IMR-90 (cell line): Measurements from ENCODE around the gene SNTG2. TPM values are rescaled to one million over a fixed set of nuclear protein-coding genes. Genes with fewer than 3 reads are reported as not detected.

Source experiments
- ATAC-seq: fragments of 200-7000 bp; cut with Tn5 transposase; 2 replicates; pipeline ENCODE4 v1.9.1; 2020; ENCODE audit warnings: low read depth, mild to moderate bottlenecking, moderate library complexity
- BruUV-seq: library from RNA; stranded (reverse); fragments of 400-500 nt; replicated peaks from 2 replicates; lab custom pipeline; 2021; lab: Mats Ljungman, UMichigan
- CTCF ChIA-PET: fragments of 300-600 bp; formaldehyde crosslinking; extraction: SDS; loops from one replicate; lab custom pipeline; 2021; ENCODE audit warnings: antibody characterized with exemption; lab: Yijun Ruan, JAX
- POLR2A ChIA-PET: fragments of 300-600 bp; sonication (Branson Sonifier 250); formaldehyde crosslinking; loops from one replicate; lab custom pipeline; 2022; ENCODE audit warnings: antibody characterized with exemption; ENCODE audit not compliant: unreplicated experiment; lab: Charles Lee
- DNase-seq: peaks from one replicate; pipeline ENCODE4 v3.0.0; 2013
- H2AFZ ChIP-seq: replicated peaks from 2 replicates; pipeline ENCODE3; 2013; ENCODE audit warnings: low read length, mild to moderate bottlenecking; ENCODE audit not compliant: poor library complexity
- H2AK5ac ChIP-seq: 2 replicates; pipeline ENCODE4 v1.6.1; 2013; ENCODE audit warnings: low read depth, low read length, inconsistent platforms
- H2AK9ac ChIP-seq: replicated peaks from 2 replicates; pipeline ENCODE3; 2013; ENCODE audit warnings: mild to moderate bottlenecking, low read depth, low read length, moderate library complexity; ENCODE audit not compliant: poor library complexity
- H2BK120ac ChIP-seq: 2 replicates; pipeline ENCODE4 v1.6.1; 2013; ENCODE audit warnings: low read depth, low read length, inconsistent platforms
- H2BK15ac ChIP-seq: 3 replicates; pipeline ENCODE4 v1.6.1; 2013; ENCODE audit warnings: low read depth, low read length, inconsistent platforms
- H2BK20ac ChIP-seq: 2 replicates; pipeline ENCODE4 v1.6.1; 2013; ENCODE audit warnings: low read depth, mild to moderate bottlenecking, inconsistent platforms, low read length, moderate library complexity
- H2BK5ac ChIP-seq: 2 replicates; pipeline ENCODE4 v1.6.1; 2013; ENCODE audit warnings: mild to moderate bottlenecking, low read depth, low read length, inconsistent platforms; ENCODE audit not compliant: poor library complexity, severe bottlenecking
- H3K14ac ChIP-seq: replicated peaks from 2 replicates; pipeline ENCODE4 v1.6.1; 2013; ENCODE audit warnings: low read depth, low read length, inconsistent platforms
- H3K18ac ChIP-seq: 2 replicates; pipeline ENCODE4 v1.6.1; 2013; ENCODE audit warnings: low read depth, low read length, control low read depth
- H3K23ac ChIP-seq: 2 replicates; pipeline ENCODE4 v1.6.1; 2013; ENCODE audit warnings: low read depth, low read length, inconsistent platforms
- H3K27ac ChIP-seq: 2 replicates; pipeline ENCODE4 v1.5.1; 2013; ENCODE audit warnings: mild to moderate bottlenecking, control low read depth, low read length; ENCODE audit not compliant: insufficient read depth
- H3K27me3 ChIP-seq: 2 replicates; pipeline ENCODE4 v1.6.1; 2013; ENCODE audit warnings: low read length; ENCODE audit not compliant: control insufficient read depth, insufficient read depth
- H3K36me3 ChIP-seq: 2 replicates; pipeline ENCODE4 v1.6.1; 2013; ENCODE audit warnings: low read length, mixed read lengths; ENCODE audit not compliant: control insufficient read depth, insufficient read depth
- H3K4ac ChIP-seq: 2 replicates; pipeline ENCODE4 v1.6.1; 2013; ENCODE audit warnings: low read depth, low read length, inconsistent platforms
- H3K4me1 ChIP-seq: 2 replicates; pipeline ENCODE4 v1.6.1; 2013; ENCODE audit warnings: low read length, mixed read lengths; ENCODE audit not compliant: control insufficient read depth, insufficient read depth
- H3K4me2 ChIP-seq: 2 replicates; pipeline ENCODE4 v1.6.1; 2013; ENCODE audit warnings: low read depth, mild to moderate bottlenecking, control low read depth, low read length, moderate library complexity
- H3K4me3 ChIP-seq: 2 replicates; pipeline ENCODE4 v1.5.1; 2013; ENCODE audit warnings: low read depth, mild to moderate bottlenecking, control low read depth, low read length, moderate library complexity; ENCODE audit not compliant: insufficient read depth
- H3K56ac ChIP-seq: 2 replicates; pipeline ENCODE4 v1.6.1; 2013; ENCODE audit warnings: low read length, inconsistent platforms; ENCODE audit not compliant: insufficient read depth; ENCODE audit errors: extremely low read depth
- H3K79me1 ChIP-seq, 2 experiments: 2 replicates each; pipeline ENCODE4 v1.6.1; 2013; ENCODE audit warnings: low read length in 2 of 2, inconsistent platforms in 1 of 2, low read depth in 1 of 2
- H3K9ac ChIP-seq: 2 replicates; pipeline ENCODE4 v1.6.1; 2013; ENCODE audit warnings: low read depth, low read length, control low read depth
- H3K9me1 ChIP-seq: 2 replicates; pipeline ENCODE4 v1.6.1; 2013; ENCODE audit warnings: low read length, inconsistent platforms; ENCODE audit not compliant: insufficient read depth
- H3K9me3 ChIP-seq: 2 replicates; pipeline ENCODE4 v1.6.1; 2013; ENCODE audit warnings: low read length; ENCODE audit not compliant: control insufficient read depth, insufficient read depth
- H4K20me1 ChIP-seq: 2 replicates; pipeline ENCODE4 v1.6.1; 2013; ENCODE audit warnings: low read length, inconsistent platforms; ENCODE audit not compliant: insufficient read depth
- H4K5ac ChIP-seq: 2 replicates; pipeline ENCODE4 v1.6.1; 2013; ENCODE audit warnings: mild to moderate bottlenecking, low read depth, low read length, control low read depth
- H4K8ac ChIP-seq, 2 experiments: 2 replicates each; pipeline ENCODE4 v1.6.1; 2013; ENCODE audit warnings: low read depth in 2 of 2, low read length in 2 of 2, control low read depth in 1 of 2, inconsistent platforms in 1 of 2
- H4K91ac ChIP-seq: 2 replicates; pipeline ENCODE4 v1.6.1; 2013; ENCODE audit warnings: low read depth, low read length, inconsistent platforms; ENCODE audit not compliant: insufficient read depth
- BHLHE40 ChIP-seq: fragments of 150-350 bp; IDR thresholded peaks from 2 replicates; pipeline ENCODE4 v1.6.1; 2016; ENCODE audit warnings: mild to moderate bottlenecking, low read depth, low read length
- CTCF ChIP-seq: conservative IDR thresholded peaks from 2 replicates; pipeline ENCODE4 v1.5.1; 2012; ENCODE audit warnings: mild to moderate bottlenecking, low read depth, low read length, improper control_type of control experiment
- POLR2A ChIP-seq: IDR thresholded peaks from 2 replicates; pipeline ENCODE4 v1.6.1; 2012; ENCODE audit warnings: mild to moderate bottlenecking, low read depth, low read length
- WGBS, 2 experiments: methylation state at CpG; one replicate each; pipeline versions ENCODE4 v1.1.5 to v1.1.7; 2013; ENCODE audit warnings: missing lambda C conversion rate in 2 of 2; ENCODE audit not compliant: insufficient read length in 1 of 2; ENCODE audit errors: extremely low coverage in 2 of 2; 5-methylcytosine and 5-hydroxymethylcytosine counted together
- dilution Hi-C: fragments of 300-500 bp; cut with HindIII; formaldehyde crosslinking; loops from one replicate; pipeline ENCODE4 v1.14.3; 2018; ENCODE audit warnings: low sequenced_read_pairs; ENCODE audit not compliant: unreplicated experiment
- in situ Hi-C: fragments of 300-500 bp; cut with MboI; formaldehyde crosslinking; loops from 3 replicates; pipeline ENCODE4 v1.14.3; 2019; ENCODE audit warnings: low sequenced_read_pairs, inconsistent platforms, mixed read lengths
- intact Hi-C: fragments of 100-400 bp; cut with micrococcal nuclease; formaldehyde crosslinking; loops from 2 replicates; pipeline ENCODE4 v1.10.0; 2022
- polyA plus RNA-seq, 3 experiments: library from polyadenylated mRNA; depleted of rRNA; stranded (reverse); fragments of >200 nt; gene quantifications; 2 replicates each; pipeline ENCODE4 v1.2.3, GENCODE V29; 2012; ENCODE audit warnings: low replicate concordance in 1 of 3
- total RNA-seq: library from RNA; depleted of rRNA; stranded (reverse); fragments of >200 nt; gene quantifications from 2 replicates; pipeline ENCODE4 v1.2.3, GENCODE V29; 2012

Gene SNTG2
- total and polyA plus RNA-seq, 2 of the 4 experiments (the other 2 are of a cell fraction): under 0.01 to 0.17 TPM

- WGBS, 2 experiments: 80% methylated on average over 12 of the region's 21 CpGs; no CpG with 5 or more reads in 1 of the 2 experiments
- in situ Hi-C loops: loop anchor here (25.0 kb wide), 1 partner anchor 899 kb away; no protein-coding TSS in a partner anchor
- peaks cover 17% of the 10 kb centered on the region; the same call in 1 of the 2 replicates for H3K9me3 ChIP-seq
- H3K4me1 ChIP-seq: no peaks in the 10 kb centered on the region
- DNase-seq: no peak
- no peak overlapping the region for H4K91ac ChIP-seq
- H4K5ac ChIP-seq: no peak overlapping the region
- H4K20me1 ChIP-seq: no peaks in the 10 kb centered on the region
- H3K36me3 ChIP-seq: no peaks in the 10 kb centered on the region
- no peak overlapping the region for H2AK5ac ChIP-seq
- no peaks in the 10 kb centered on the region for H3K9me1 ChIP-seq
- TF ChIP-seq CTCF (no peak), BHLHE40 (no peak), POLR2A (no peak)
- no peak overlapping the region for H3K4me2 ChIP-seq
- no peak overlapping the region for H2BK20ac ChIP-seq
- ChIA-PET POLR2A (no interaction called here), CTCF (no interaction called here)
- no peak overlapping the region for H2BK15ac ChIP-seq
- H2AFZ ChIP-seq: no peak overlapping the region
- H4K8ac ChIP-seq: no peak overlapping the region
- H2AK9ac ChIP-seq: no peak overlapping the region
- intact Hi-C loops: no loop called here
- no TSS peak for BruUV-seq
- H3K79me1 ChIP-seq: no peaks in the 10 kb centered on the region
- no peak overlapping the region for H2BK5ac ChIP-seq
- no peak overlapping the region for H3K27ac ChIP-seq
- no peaks in the 10 kb centered on the region for H3K27me3 ChIP-seq
- no peak overlapping the region for H3K4ac ChIP-seq
- no peak overlapping the region for H3K56ac ChIP-seq
- no peak overlapping the region for H2BK120ac ChIP-seq
- H3K18ac ChIP-seq: no peak overlapping the region
- H3K14ac ChIP-seq: no peak overlapping the region
- ATAC-seq: no peak
- H3K9ac ChIP-seq: no peak overlapping the region
- H3K23ac ChIP-seq: no peak overlapping the region
- dilution Hi-C loops: no loop called here
- no peak overlapping the region for H3K4me3 ChIP-seq
These were observed 12.3 kb upstream of the SNTG2 start for GRCh38 chr2:938181-939005.
